T-cell (primary cell): Measurements from ENCODE around the gene TMEM8B. TPM values are rescaled to one million over a fixed set of nuclear protein-coding genes. Genes with fewer than 3 reads are reported as not detected.

Experiments
- ATAC-seq, 4 experiments: fragments of 200-7000 bp in 3 of 4; fragments of 150-1000 bp in 1 of 4; cut with Tn5 transposase; replicated peaks in 1 of 4; 1 replicate in 3 of 4; 2 replicates in 1 of 4; pipeline ENCODE4 v1.10.0; 2021; ENCODE audit warnings: moderate library complexity in 3 of 4, mild to moderate bottlenecking in 2 of 4, moderate number of reproducible peaks in 1 of 4
- CTCF ChIA-PET, 2 donors: fragments of 300-600 bp; sonication (Branson Sonifier 250); formaldehyde crosslinking; loops; one replicate each; lab custom pipeline; 2022; ENCODE audit warnings: antibody characterized with exemption in 2 of 2; lab: Charles Lee
- POLR2A ChIA-PET, 2 donors: fragments of 300-600 bp; sonication (Branson Sonifier 250); formaldehyde crosslinking; loops; one replicate each; lab custom pipeline; 2022; ENCODE audit warnings: antibody characterized with exemption in 2 of 2; lab: Charles Lee
- DNase-seq, 35 experiments: peaks; one replicate each; pipeline versions ENCODE4 v3.0.0 to v3.0.0-alpha.2; 2013 to 2023
- H3K27ac ChIP-seq: one replicate; pipeline ENCODE4 v1.5.1; 2013; ENCODE audit warnings: low read length
- H3K27me3 ChIP-seq, 2 experiments: replicated peaks in 1 of 2; 1 replicate in 1 of 2; 2 replicates in 1 of 2; pipeline versions ENCODE4 v1.6.1 to v1.7.0; 2013; ENCODE audit warnings: low read length in 1 of 2, mixed read lengths in 1 of 2; ENCODE audit not compliant: control insufficient read depth in 2 of 2, insufficient read depth in 2 of 2; ENCODE audit errors: extremely low read depth in 1 of 2
- H3K36me3 ChIP-seq, 2 donors: 1 replicate in 1 of 2; 2 replicates in 1 of 2; pipeline versions ENCODE4 v1.6.1 to v1.7.0; 2013; ENCODE audit warnings: low read length in 1 of 2; ENCODE audit not compliant: control insufficient read depth in 2 of 2, insufficient read depth in 1 of 2; ENCODE audit errors: extremely low read depth in 1 of 2
- H3K4me1 ChIP-seq, 2 experiments: 1 replicate in 1 of 2; 2 replicates in 1 of 2; pipeline versions ENCODE4 v1.6.1 to v1.7.0; 2013; ENCODE audit warnings: low read length in 2 of 2, mixed read lengths in 1 of 2; ENCODE audit not compliant: insufficient read depth in 2 of 2, control insufficient read depth in 1 of 2; ENCODE audit errors: extremely low read depth in 1 of 2
- H3K4me3 ChIP-seq, 2 donors: 1 replicate in 1 of 2; 2 replicates in 1 of 2; pipeline versions ENCODE4 v1.5.1 to v1.7.0; 2013; ENCODE audit warnings: mild to moderate bottlenecking in 2 of 2, low read length in 1 of 2, moderate library complexity in 1 of 2; ENCODE audit not compliant: control insufficient read depth in 1 of 2; ENCODE audit errors: extremely low read depth in 1 of 2
- H3K9me3 ChIP-seq: 2 replicates; pipeline ENCODE4 v1.7.0; 2013
- H3K27ac Mint-ChIP-seq, 2 donors: one replicate each; pipeline ENCODE4 v1.8.0; 2020 to 2021; ENCODE audit warnings: mild to moderate bottlenecking in 2 of 2, mixed read lengths in 2 of 2
- H3K27me3 Mint-ChIP-seq, 2 donors: one replicate each; pipeline ENCODE4 v1.8.0; 2021 to 2022; ENCODE audit warnings: mixed read lengths in 2 of 2
- H3K36me3 Mint-ChIP-seq: one replicate; pipeline ENCODE4 v1.8.0; 2021; ENCODE audit warnings: mixed read lengths
- H3K4me1 Mint-ChIP-seq, 3 donors: one replicate each; pipeline ENCODE4 v1.8.0; 2020 to 2022; ENCODE audit warnings: mixed read lengths in 3 of 3, mild to moderate bottlenecking in 1 of 3
- H3K4me3 Mint-ChIP-seq, 3 donors: one replicate each; pipeline ENCODE4 v1.8.0; 2020 to 2022; ENCODE audit warnings: mild to moderate bottlenecking in 3 of 3, mixed read lengths in 3 of 3, moderate library complexity in 3 of 3
- H3K9me3 Mint-ChIP-seq, 3 donors: one replicate each; pipeline ENCODE4 v1.8.0; 2020 to 2022; ENCODE audit warnings: mixed read lengths in 3 of 3
- WGBS: methylation state at CpG from one replicate; pipeline ENCODE4 v1.1.5; 2013; ENCODE audit warnings: missing lambda C conversion rate; ENCODE audit not compliant: insufficient coverage; 5-methylcytosine and 5-hydroxymethylcytosine counted together
- total RNA-seq, 35 experiments: library from RNA in 6 of 35; stranded (reverse) in 6 of 35; fragments of 120-200 nt in 1 of 35; gene quantifications; one replicate each; pipeline versions ENCODE4 v1.2.1 to v1.2.4 and lab custom pipeline; 2013 to 2026

Gene TMEM8B
- total RNA-seq, 5 donors from 2014 or later (not counting 1 experiment from before 2014, with no cell fraction given), result 6.5 to 11.9 (median 7.3) TPM

GRCh38 chr9:35826071-35826701 lies 2.8 kb upstream of the TMEM8B start:
- Histone ChIP-seq H3K4me3 (no peak overlapping the region), H3K4me1 (peaks cover 0 to 18% of the 10 kb centered on the region in 2 experiments), H3K9me3 (no peaks in the 10 kb centered on the region), H3K27me3 (no peaks in the 10 kb centered on the region), H3K36me3 (no peaks in the 10 kb centered on the region), H3K27ac (no peak overlapping the region)
- peak in 3 of 4 experiments; percentile 22 to 42 (median 25) for ATAC-seq
- peak overlapping the region; percentile 1 to 49 (median 13) for H3K4me3 Mint-ChIP-seq
- H3K36me3 Mint-ChIP-seq, result no peaks in the 10 kb centered on the region
- no peaks in the 10 kb centered on the region for H3K9me3 Mint-ChIP-seq
- CTCF ChIA-PET, result interaction anchor here (0.5 to 2.2 kb wide), 12 partner anchors 9 to 215 kb away, joined by 3 to 8 read pairs (median 4); partner anchors contain the start of genes TLN1 (in 2 of the 2), CREB3 (in 1 of the 2) and SPAG8 (in 1 of the 2)
- POLR2A ChIA-PET, result interaction anchor here (0.8 to 1.0 kb wide), 2 partner anchors 14 to 23 kb away, joined by 4 to 6 read pairs; partner anchors contain the start of gene SPAG8 (in 1 of the 2)
- peak overlapping the region in 1 of 2 donors; percentile 67 for H3K27ac Mint-ChIP-seq
- no peaks in the 10 kb centered on the region for H3K27me3 Mint-ChIP-seq
- 41% methylated on average over 4 of the region's 4 CpGs for WGBS
- peaks cover 31 to 35% (median 31%) of the 10 kb centered on the region in 3 donors for H3K4me1 Mint-ChIP-seq
- DNase-seq, result peak in 12 of 35 experiments; percentile 7 to 75 (median 22)

- no peak for ATAC-seq
- Mint-ChIP-seq H3K9me3 (no peaks in the 10 kb centered on the region), H3K4me1 (peaks cover 33 to 35% (median 33%) of the 10 kb centered on the region in 3 donors), H3K4me3 (peak overlapping the region; percentile 86 to 96 (median 93)), H3K27ac (no peak overlapping the region), H3K27me3 (no peaks in the 10 kb centered on the region), H3K36me3 (no peaks in the 10 kb centered on the region)
- H3K4me3 ChIP-seq, result no peak overlapping the region
- H3K27me3 ChIP-seq, result no peaks in the 10 kb centered on the region
- H3K36me3 ChIP-seq, result no peaks in the 10 kb centered on the region
- H3K9me3 ChIP-seq, result no peaks in the 10 kb centered on the region
- no peak overlapping the region for H3K27ac ChIP-seq
- peaks cover 0 to 18% of the 10 kb centered on the region in 2 experiments for H3K4me1 ChIP-seq
- POLR2A ChIA-PET, result no interaction called here
- CTCF ChIA-PET, result interaction anchor here in 1 of 2 donors (1.7 kb wide), 1 partner anchor 39 kb away, joined by 4 read pairs; no protein-coding TSS in a partner anchor
- WGBS, result no CpG with 5 or more reads among the region's 3 CpGs
- DNase-seq, result no peak
Measured at GRCh38 chr9:35827486-35827885, 1.5 kb upstream of the TMEM8B start.

GRCh38 chr9:35828716-35829083 lies 328 bp upstream of the TMEM8B start, which contains the start of gene FAM221B:
FAM221B (minus strand) TSS chr9:35828732; CDS start chr9:35826161, 2,571 bp downstream.
- peak within 1 kb of the TSS; percentile 86 to 95 for H3K27ac Mint-ChIP-seq
- peak within 1 kb of the TSS; percentile 86 to 96 (median 93) for H3K4me3 Mint-ChIP-seq
- Histone ChIP-seq H3K4me1 (peaks cover 4 to 20% of the 10 kb centered on the region in 2 experiments), H3K9me3 (no peaks in the 10 kb centered on the region), H3K4me3 (peak within 1 kb of the TSS; percentile 76 to 87), H3K27ac (peak within 1 kb of the TSS; percentile 64), H3K27me3 (no peaks in the 10 kb centered on the region), H3K36me3 (no peaks in the 10 kb centered on the region)
- H3K27me3 Mint-ChIP-seq, result no peaks in the 10 kb centered on the region
- H3K9me3 Mint-ChIP-seq, result no peaks in the 10 kb centered on the region
- no peaks in the 10 kb centered on the region for H3K36me3 Mint-ChIP-seq
- DNase-seq, result peak in 4 of 35 experiments; percentile 7 to 35 (median 14)
- CTCF ChIA-PET, result interaction anchor here in 1 of 2 donors (0.6 to 1.0 kb wide), 2 partner anchors 38 to 74 kb away, joined by 4 to 6 read pairs; no protein-coding TSS in a partner anchor
- WGBS, result under 1% methylated on average over 21 of the region's 21 CpGs
- peaks cover 36 to 41% (median 37%) of the 10 kb centered on the region in 3 donors for H3K4me1 Mint-ChIP-seq
- POLR2A ChIA-PET, result no interaction called here
- ATAC-seq, result no peak

GRCh38 chr9:35829764-35830096 lies 702 bp downstream of the TMEM8B start:
- H3K9me3 Mint-ChIP-seq, result no peaks in the 10 kb centered on the region
- peak overlapping the region; percentile 58 to 79 for H3K27ac Mint-ChIP-seq
- POLR2A ChIA-PET, result no interaction called here
- Histone ChIP-seq H3K27ac (peak overlapping the region; percentile 57), H3K9me3 (no peaks in the 10 kb centered on the region), H3K4me3 (peak overlapping the region in 1 of 2 donors; percentile 76), H3K4me1 (peaks cover 6 to 21% of the 10 kb centered on the region in 2 experiments), H3K36me3 (peaks cover 0 to 5% of the 10 kb centered on the region in 2 donors), H3K27me3 (no peaks in the 10 kb centered on the region)
- H3K4me3 Mint-ChIP-seq, result peak overlapping the region; percentile 77 to 86 (median 82)
- DNase-seq, result no peak
- no peaks in the 10 kb centered on the region for H3K36me3 Mint-ChIP-seq
- CTCF ChIA-PET, result no interaction called here
- 90% methylated on average over 2 of the region's 2 CpGs for WGBS
- peaks cover 42 to 44% (median 42%) of the 10 kb centered on the region in 3 donors for H3K4me1 Mint-ChIP-seq
- no peak for ATAC-seq
- H3K27me3 Mint-ChIP-seq, result no peaks in the 10 kb centered on the region

- no peaks in the 10 kb centered on the region for H3K9me3 Mint-ChIP-seq
- peaks cover 0 to 7% of the 10 kb centered on the region in 2 donors for H3K36me3 ChIP-seq
- H3K9me3 ChIP-seq, result no peaks in the 10 kb centered on the region
- H3K27ac Mint-ChIP-seq, result no peak overlapping the region
- ChIA-PET POLR2A (interaction anchor here in 1 of 2 donors (0.5 kb wide), 1 partner anchor 14 kb away, joined by 3 read pairs; no protein-coding TSS in a partner anchor), CTCF (interaction anchor here in 1 of 2 donors (0.6 kb wide), 1 partner anchor 114 kb away, joined by 4 read pairs; no protein-coding TSS in a partner anchor)
- H3K27ac ChIP-seq, result no peak overlapping the region
- H3K27me3 Mint-ChIP-seq, result no peaks in the 10 kb centered on the region
- H3K36me3 Mint-ChIP-seq, result no peaks in the 10 kb centered on the region
- no peak overlapping the region for H3K4me3 ChIP-seq
- no peaks in the 10 kb centered on the region for H3K27me3 ChIP-seq
- H3K4me3 Mint-ChIP-seq, result no peak overlapping the region
- DNase-seq (no peak), ATAC-seq (no peak)
- H3K4me1 Mint-ChIP-seq, result peaks cover 38 to 44% (median 40%) of the 10 kb centered on the region in 3 donors
- peaks cover 6 to 20% of the 10 kb centered on the region in 2 experiments for H3K4me1 ChIP-seq
- 87% methylated on average over 3 of the region's 4 CpGs for WGBS
Measured at GRCh38 chr9:35831040-35831439, 2.0 kb downstream of the TMEM8B start.

GRCh38 chr9:35832814-35833213 lies 3.8 kb downstream of the TMEM8B start:
- ChIA-PET POLR2A (no interaction called here), CTCF (interaction anchor here in 1 of 2 donors (0.6 kb wide), 1 partner anchor 76 kb away, joined by 3 read pairs; no protein-coding TSS in a partner anchor)
- Histone ChIP-seq H3K9me3 (no peaks in the 10 kb centered on the region), H3K27ac (no peak overlapping the region), H3K36me3 (peaks cover 0 to 7% of the 10 kb centered on the region in 2 donors), H3K4me1 (peaks cover 6 to 17% of the 10 kb centered on the region in 2 experiments), H3K27me3 (no peaks in the 10 kb centered on the region), H3K4me3 (no peak overlapping the region)
- no peak overlapping the region for H3K4me3 Mint-ChIP-seq
- ATAC-seq (no peak), DNase-seq (no peak)
- 96% methylated on average over 4 of the region's 5 CpGs for WGBS
- H3K9me3 Mint-ChIP-seq, result no peaks in the 10 kb centered on the region
- no peaks in the 10 kb centered on the region for H3K36me3 Mint-ChIP-seq
- H3K27me3 Mint-ChIP-seq, result no peaks in the 10 kb centered on the region
- peaks cover 35 to 39% (median 35%) of the 10 kb centered on the region in 3 donors for H3K4me1 Mint-ChIP-seq
- no peak overlapping the region for H3K27ac Mint-ChIP-seq
